ENCODE results near the gene FGFBP2. TPM values are rescaled to one million over a fixed set of nuclear protein-coding genes. Genes with fewer than 3 reads are reported as not detected.

FGFBP2 gene
- total and polyA plus RNA-seq, 10 of the 15 experiments (the other 5 are each of a cell fraction or from before 2014, with no cell fraction given), result 0.23 TPM; not detected in 9

DNA sequence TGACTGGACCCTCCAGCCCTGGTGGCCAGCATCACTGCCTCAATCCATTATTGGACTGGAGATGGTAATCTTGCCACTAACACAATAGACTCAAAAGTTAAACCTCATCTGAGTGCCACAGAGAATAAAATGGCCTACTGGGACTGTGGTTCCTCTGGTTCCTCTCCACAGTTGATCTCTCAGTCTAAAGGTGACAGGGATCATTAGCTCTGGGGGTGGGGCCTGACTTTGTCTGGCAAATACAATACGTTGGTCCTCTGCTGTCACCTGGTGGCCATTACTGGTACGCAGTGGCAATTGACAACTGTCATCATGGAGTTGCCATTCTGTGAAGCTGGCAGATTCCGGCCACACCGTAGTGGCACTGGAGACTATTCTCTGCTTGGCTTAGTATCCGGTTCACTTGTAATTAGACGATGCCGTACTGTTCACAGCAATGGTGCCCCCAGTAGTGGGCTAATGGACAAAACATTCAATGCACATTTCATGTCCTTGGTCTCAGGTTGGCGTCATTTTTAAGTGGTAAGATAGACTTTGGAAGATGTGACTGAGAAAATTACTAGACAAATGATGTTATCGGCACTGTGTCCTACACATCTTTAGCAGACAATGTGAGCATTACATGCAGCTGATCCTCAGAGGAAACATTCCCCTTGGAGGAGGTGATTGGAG lies 6.7 kb downstream of the FGFBP2 start (continued):
- TF ChIP-seq, protein P1, sequence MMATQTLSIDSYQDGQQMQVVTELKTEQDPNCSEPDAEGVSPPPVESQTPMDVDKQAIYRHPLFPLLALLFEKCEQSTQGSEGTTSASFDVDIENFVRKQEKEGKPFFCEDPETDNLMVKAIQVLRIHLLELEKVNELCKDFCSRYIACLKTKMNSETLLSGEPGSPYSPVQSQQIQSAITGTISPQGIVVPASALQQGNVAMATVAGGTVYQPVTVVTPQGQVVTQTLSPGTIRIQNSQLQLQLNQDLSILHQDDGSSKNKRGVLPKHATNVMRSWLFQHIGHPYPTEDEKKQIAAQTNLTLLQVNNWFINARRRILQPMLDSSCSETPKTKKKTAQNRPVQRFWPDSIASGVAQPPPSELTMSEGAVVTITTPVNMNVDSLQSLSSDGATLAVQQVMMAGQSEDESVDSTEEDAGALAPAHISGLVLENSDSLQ (IDR thresholded peaks at IDR 0.05), result peak; percentile 77
- TF ChIP-seq, protein P2, sequence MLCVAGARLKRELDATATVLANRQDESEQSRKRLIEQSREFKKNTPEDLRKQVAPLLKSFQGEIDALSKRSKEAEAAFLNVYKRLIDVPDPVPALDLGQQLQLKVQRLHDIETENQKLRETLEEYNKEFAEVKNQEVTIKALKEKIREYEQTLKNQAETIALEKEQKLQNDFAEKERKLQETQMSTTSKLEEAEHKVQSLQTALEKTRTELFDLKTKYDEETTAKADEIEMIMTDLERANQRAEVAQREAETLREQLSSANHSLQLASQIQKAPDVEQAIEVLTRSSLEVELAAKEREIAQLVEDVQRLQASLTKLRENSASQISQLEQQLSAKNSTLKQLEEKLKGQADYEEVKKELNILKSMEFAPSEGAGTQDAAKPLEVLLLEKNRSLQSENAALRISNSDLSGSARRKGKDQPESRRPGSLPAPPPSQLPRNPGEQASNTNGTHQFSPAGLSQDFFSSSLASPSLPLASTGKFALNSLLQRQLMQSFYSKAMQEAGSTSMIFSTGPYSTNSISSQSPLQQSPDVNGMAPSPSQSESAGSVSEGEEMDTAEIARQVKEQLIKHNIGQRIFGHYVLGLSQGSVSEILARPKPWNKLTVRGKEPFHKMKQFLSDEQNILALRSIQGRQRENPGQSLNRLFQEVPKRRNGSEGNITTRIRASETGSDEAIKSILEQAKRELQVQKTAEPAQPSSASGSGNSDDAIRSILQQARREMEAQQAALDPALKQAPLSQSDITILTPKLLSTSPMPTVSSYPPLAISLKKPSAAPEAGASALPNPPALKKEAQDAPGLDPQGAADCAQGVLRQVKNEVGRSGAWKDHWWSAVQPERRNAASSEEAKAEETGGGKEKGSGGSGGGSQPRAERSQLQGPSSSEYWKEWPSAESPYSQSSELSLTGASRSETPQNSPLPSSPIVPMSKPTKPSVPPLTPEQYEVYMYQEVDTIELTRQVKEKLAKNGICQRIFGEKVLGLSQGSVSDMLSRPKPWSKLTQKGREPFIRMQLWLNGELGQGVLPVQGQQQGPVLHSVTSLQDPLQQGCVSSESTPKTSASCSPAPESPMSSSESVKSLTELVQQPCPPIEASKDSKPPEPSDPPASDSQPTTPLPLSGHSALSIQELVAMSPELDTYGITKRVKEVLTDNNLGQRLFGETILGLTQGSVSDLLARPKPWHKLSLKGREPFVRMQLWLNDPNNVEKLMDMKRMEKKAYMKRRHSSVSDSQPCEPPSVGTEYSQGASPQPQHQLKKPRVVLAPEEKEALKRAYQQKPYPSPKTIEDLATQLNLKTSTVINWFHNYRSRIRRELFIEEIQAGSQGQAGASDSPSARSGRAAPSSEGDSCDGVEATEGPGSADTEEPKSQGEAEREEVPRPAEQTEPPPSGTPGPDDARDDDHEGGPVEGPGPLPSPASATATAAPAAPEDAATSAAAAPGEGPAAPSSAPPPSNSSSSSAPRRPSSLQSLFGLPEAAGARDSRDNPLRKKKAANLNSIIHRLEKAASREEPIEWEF (IDR thresholded peaks at IDR 0.05; ENCODE audit: insufficient replicate concordance, low read depth, low read length), result no peak
- TF ChIP-seq CHD2 (IDR thresholded peaks at IDR 0.05; ENCODE audit: borderline replicate concordance, low read depth, low read length) (0 out of 2 replicates have a peak, but pooled peaks have one; percentile 40), STAT3 (IDR thresholded peaks at IDR 0.05; ENCODE audit: low read depth, low read length) (no peak), SP1 (IDR thresholded peaks at IDR 0.05; ENCODE audit: low read depth, low read length) (peak; percentile 27), GATAD2B (conservative IDR thresholded peaks at IDR 0.05; ENCODE audit: low read depth) (0 out of 2 replicates have a peak, but pooled peaks have one; percentile 39), RAD51 (IDR thresholded peaks at IDR 0.05) (no peak), ZNF24 (IDR thresholded peaks at IDR 0.05) (no peak), POU2F2 (IDR thresholded peaks at IDR 0.05; ENCODE audit: borderline replicate concordance, low read depth, low read length) (peak; percentile 65; the same call in 1 of the 3 replicates), FOXK2 (IDR thresholded peaks at IDR 0.05) (no peak)
- TF ChIP-seq, protein P3, sequence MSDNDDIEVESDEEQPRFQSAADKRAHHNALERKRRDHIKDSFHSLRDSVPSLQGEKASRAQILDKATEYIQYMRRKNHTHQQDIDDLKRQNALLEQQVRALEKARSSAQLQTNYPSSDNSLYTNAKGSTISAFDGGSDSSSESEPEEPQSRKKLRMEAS (IDR thresholded peaks at IDR 0.05; ENCODE audit: low read depth, low read length), result no peak
- TF ChIP-seq, protein P4, sequence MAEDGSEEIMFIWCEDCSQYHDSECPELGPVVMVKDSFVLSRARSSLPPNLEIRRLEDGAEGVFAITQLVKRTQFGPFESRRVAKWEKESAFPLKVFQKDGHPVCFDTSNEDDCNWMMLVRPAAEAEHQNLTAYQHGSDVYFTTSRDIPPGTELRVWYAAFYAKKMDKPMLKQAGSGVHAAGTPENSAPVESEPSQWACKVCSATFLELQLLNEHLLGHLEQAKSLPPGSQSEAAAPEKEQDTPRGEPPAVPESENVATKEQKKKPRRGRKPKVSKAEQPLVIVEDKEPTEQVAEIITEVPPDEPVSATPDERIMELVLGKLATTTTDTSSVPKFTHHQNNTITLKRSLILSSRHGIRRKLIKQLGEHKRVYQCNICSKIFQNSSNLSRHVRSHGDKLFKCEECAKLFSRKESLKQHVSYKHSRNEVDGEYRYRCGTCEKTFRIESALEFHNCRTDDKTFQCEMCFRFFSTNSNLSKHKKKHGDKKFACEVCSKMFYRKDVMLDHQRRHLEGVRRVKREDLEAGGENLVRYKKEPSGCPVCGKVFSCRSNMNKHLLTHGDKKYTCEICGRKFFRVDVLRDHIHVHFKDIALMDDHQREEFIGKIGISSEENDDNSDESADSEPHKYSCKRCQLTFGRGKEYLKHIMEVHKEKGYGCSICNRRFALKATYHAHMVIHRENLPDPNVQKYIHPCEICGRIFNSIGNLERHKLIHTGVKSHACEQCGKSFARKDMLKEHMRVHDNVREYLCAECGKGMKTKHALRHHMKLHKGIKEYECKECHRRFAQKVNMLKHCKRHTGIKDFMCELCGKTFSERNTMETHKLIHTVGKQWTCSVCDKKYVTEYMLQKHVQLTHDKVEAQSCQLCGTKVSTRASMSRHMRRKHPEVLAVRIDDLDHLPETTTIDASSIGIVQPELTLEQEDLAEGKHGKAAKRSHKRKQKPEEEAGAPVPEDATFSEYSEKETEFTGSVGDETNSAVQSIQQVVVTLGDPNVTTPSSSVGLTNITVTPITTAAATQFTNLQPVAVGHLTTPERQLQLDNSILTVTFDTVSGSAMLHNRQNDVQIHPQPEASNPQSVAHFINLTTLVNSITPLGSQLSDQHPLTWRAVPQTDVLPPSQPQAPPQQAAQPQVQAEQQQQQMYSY (CRISPR knock-in tag; IDR thresholded peaks at IDR 0.05), result no peak
- TF ChIP-seq, protein P5, sequence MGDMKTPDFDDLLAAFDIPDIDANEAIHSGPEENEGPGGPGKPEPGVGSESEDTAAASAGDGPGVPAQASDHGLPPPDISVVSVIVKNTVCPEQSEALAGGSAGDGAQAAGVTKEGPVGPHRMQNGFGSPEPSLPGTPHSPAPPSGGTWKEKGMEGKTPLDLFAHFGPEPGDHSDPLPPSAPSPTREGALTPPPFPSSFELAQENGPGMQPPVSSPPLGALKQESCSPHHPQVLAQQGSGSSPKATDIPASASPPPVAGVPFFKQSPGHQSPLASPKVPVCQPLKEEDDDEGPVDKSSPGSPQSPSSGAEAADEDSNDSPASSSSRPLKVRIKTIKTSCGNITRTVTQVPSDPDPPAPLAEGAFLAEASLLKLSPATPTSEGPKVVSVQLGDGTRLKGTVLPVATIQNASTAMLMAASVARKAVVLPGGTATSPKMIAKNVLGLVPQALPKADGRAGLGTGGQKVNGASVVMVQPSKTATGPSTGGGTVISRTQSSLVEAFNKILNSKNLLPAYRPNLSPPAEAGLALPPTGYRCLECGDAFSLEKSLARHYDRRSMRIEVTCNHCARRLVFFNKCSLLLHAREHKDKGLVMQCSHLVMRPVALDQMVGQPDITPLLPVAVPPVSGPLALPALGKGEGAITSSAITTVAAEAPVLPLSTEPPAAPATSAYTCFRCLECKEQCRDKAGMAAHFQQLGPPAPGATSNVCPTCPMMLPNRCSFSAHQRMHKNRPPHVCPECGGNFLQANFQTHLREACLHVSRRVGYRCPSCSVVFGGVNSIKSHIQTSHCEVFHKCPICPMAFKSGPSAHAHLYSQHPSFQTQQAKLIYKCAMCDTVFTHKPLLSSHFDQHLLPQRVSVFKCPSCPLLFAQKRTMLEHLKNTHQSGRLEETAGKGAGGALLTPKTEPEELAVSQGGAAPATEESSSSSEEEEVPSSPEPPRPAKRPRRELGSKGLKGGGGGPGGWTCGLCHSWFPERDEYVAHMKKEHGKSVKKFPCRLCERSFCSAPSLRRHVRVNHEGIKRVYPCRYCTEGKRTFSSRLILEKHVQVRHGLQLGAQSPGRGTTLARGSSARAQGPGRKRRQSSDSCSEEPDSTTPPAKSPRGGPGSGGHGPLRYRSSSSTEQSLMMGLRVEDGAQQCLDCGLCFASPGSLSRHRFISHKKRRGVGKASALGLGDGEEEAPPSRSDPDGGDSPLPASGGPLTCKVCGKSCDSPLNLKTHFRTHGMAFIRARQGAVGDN (IDR thresholded peaks at IDR 0.05), result no peak

Data from GM12878 (cell line).